Neural progenitor cell (in vitro differentiated cells): ENCODE measurements around the gene SRRD. TPM values are rescaled to one million over a fixed set of nuclear protein-coding genes. Genes with fewer than 3 reads are reported as not detected.
A peak's percentile ranks its signal among the peaks of the same experiment; 100 is the strongest.

Experiments
- DNase-seq: peaks from one replicate; pipeline ENCODE4 v3.0.0-alpha.2; 2016; ENCODE audit warnings: low spot score
- H2AFZ ChIP-seq: fragments of 200-600 bp; sonication (generic); replicated peaks from 2 replicates; pipeline ENCODE4 v1.6.1; 2016; ENCODE audit warnings: antibody characterized with exemption
- H3F3A ChIP-seq: fragments of 200-600 bp; sonication (generic); 2 replicates; pipeline ENCODE4 v1.6.1; 2016; ENCODE audit warnings: antibody characterized with exemption, low read depth
- H3K27ac ChIP-seq: fragments of 200-600 bp; sonication (generic); 2 replicates; pipeline ENCODE4 v1.5.1; 2016; ENCODE audit warnings: mild to moderate bottlenecking
- H3K27me3 ChIP-seq: fragments of 200-600 bp; sonication (generic); 2 replicates; pipeline ENCODE4 v1.6.1; 2016; ENCODE audit warnings: mild to moderate bottlenecking, moderate library complexity
- H3K36me3 ChIP-seq: fragments of 200-600 bp; sonication (generic); 2 replicates; pipeline ENCODE4 v1.5.1; 2016
- H3K4me1 ChIP-seq: fragments of 200-600 bp; sonication (generic); 2 replicates; pipeline ENCODE4 v1.6.1; 2016; ENCODE audit warnings: mixed run types
- H3K4me2 ChIP-seq: fragments of 200-600 bp; sonication (generic); 2 replicates; pipeline ENCODE4 v1.6.1; 2016
- H3K4me3 ChIP-seq: fragments of 200-600 bp; sonication (generic); 2 replicates; pipeline ENCODE4 v1.5.1; 2016
- H3K79me2 ChIP-seq: fragments of 200-600 bp; sonication (generic); 2 replicates; pipeline ENCODE4 v1.6.1; 2016; ENCODE audit warnings: low read depth
- H3K9ac ChIP-seq: fragments of 200-600 bp; sonication (generic); 2 replicates; pipeline ENCODE4 v1.6.1; 2016
- H3K9me3 ChIP-seq: fragments of 200-600 bp; sonication (generic); 2 replicates; pipeline ENCODE4 v1.5.1; 2016; ENCODE audit warnings: low read depth
- H4K20me1 ChIP-seq: fragments of 200-600 bp; sonication (generic); 2 replicates; pipeline ENCODE4 v1.6.1; 2016; ENCODE audit warnings: low read depth
- H3K27ac Mint-ChIP-seq: 3 replicates; pipeline ENCODE4 v1.8.0; 2021; ENCODE audit warnings: mixed read lengths
- H3K27me3 Mint-ChIP-seq: 2 replicates; pipeline ENCODE4 v1.8.0; 2022; ENCODE audit warnings: low read depth, mild to moderate bottlenecking, inconsistent platforms, moderate library complexity, mixed read lengths; ENCODE audit not compliant: insufficient read depth
- H3K36me3 Mint-ChIP-seq: 3 replicates; pipeline ENCODE4 v1.8.0; 2021; ENCODE audit warnings: mixed read lengths
- H3K4me1 Mint-ChIP-seq: 3 replicates; pipeline ENCODE4 v1.8.0; 2021; ENCODE audit warnings: mixed read lengths
- H3K4me3 Mint-ChIP-seq: 3 replicates; pipeline ENCODE4 v1.8.0; 2021; ENCODE audit warnings: mild to moderate bottlenecking, moderate library complexity, mixed read lengths
- H3K9me3 Mint-ChIP-seq: 3 replicates; pipeline ENCODE4 v1.8.0; 2020; ENCODE audit warnings: mixed read lengths
- CTCF ChIP-seq: fragments of 200-600 bp; sonication (generic); IDR thresholded peaks from 2 replicates; pipeline ENCODE4 v1.5.1; 2017; ENCODE audit warnings: antibody characterized with exemption, mild to moderate bottlenecking
- EZH2 ChIP-seq: fragments of 200-600 bp; sonication (generic); IDR thresholded peaks from 2 replicates; pipeline ENCODE4 v1.6.1; 2017; ENCODE audit warnings: antibody characterized with exemption, mild to moderate bottlenecking, moderate library complexity
- EZH2phosphoT487 ChIP-seq: fragments of 200-600 bp; sonication (generic); IDR thresholded peaks from 2 replicates; pipeline ENCODE4 v1.6.1; 2017; ENCODE audit warnings: antibody characterized with exemption
- total RNA-seq: library from RNA; depleted of rRNA; stranded (reverse); fragments of >200 nt; gene quantifications from 2 replicates; pipeline ENCODE4 v1.2.3, GENCODE V29; 2015; ENCODE audit warnings: low replicate concordance

The SRRD gene
- total RNA-seq, 1 donor from 2014 or later: 36.0 TPM

- H3K27me3 Mint-ChIP-seq: no peaks in the 10 kb centered on the region
- H3K36me3 ChIP-seq: peaks cover 7% of the 10 kb centered on the region
Measured at GRCh38 chr22:26499188-26499703, 15.6 kb downstream of the SRRD start.

GRCh38 chr22:26501996-26502395, 18.3 kb downstream of the SRRD start:
- H3F3A ChIP-seq: peaks cover 9% of the 10 kb centered on the region
- peaks cover 7% of the 10 kb centered on the region for H3K36me3 ChIP-seq
- H3K27me3 ChIP-seq: no peaks in the 10 kb centered on the region
- Mint-ChIP-seq H3K27me3 (no peaks in the 10 kb centered on the region), H3K4me1 (peaks cover 12% of the 10 kb centered on the region), H3K9me3 (no peaks in the 10 kb centered on the region), H3K36me3 (peaks cover 45% of the 10 kb centered on the region), H3K27ac (no peak overlapping the region), H3K4me3 (no peak overlapping the region)
- H4K20me1 ChIP-seq: no peaks in the 10 kb centered on the region
- H3K4me2 ChIP-seq: no peak overlapping the region
- TF ChIP-seq EZH2phosphoT487: no peak
- no peak for TF ChIP-seq EZH2
- TF ChIP-seq CTCF: no peak
- H3K4me1 ChIP-seq: no peaks in the 10 kb centered on the region
- H3K27ac ChIP-seq: no peak overlapping the region
- no peak for DNase-seq
- H3K9ac ChIP-seq: no peak overlapping the region
- no peak overlapping the region for H2AFZ ChIP-seq
- H3K9me3 ChIP-seq: no peaks in the 10 kb centered on the region
- H3K4me3 ChIP-seq: no peak overlapping the region
- no peaks in the 10 kb centered on the region for H3K79me2 ChIP-seq

More at GRCh38 chr22:26499188-26499703, 15.6 kb downstream of the SRRD start:
- Mint-ChIP-seq H3K36me3 (peaks cover 44% of the 10 kb centered on the region), H3K9me3 (no peaks in the 10 kb centered on the region), H3K4me1 (peaks cover 12% of the 10 kb centered on the region), H3K4me3 (no peak overlapping the region), H3K27ac (no peak overlapping the region)
- H3K9ac ChIP-seq: no peak overlapping the region
- no peak for DNase-seq
- peaks cover 12% of the 10 kb centered on the region for H3F3A ChIP-seq
- TF ChIP-seq EZH2phosphoT487: no peak
- no peak for TF ChIP-seq EZH2
- no peak for TF ChIP-seq CTCF
- H3K4me1 ChIP-seq: no peaks in the 10 kb centered on the region
- H3K9me3 ChIP-seq: no peaks in the 10 kb centered on the region
- H3K4me2 ChIP-seq: no peak overlapping the region
- no peaks in the 10 kb centered on the region for H4K20me1 ChIP-seq
- no peak overlapping the region for H3K4me3 ChIP-seq
- H3K27ac ChIP-seq: no peak overlapping the region
- no peaks in the 10 kb centered on the region for H3K27me3 ChIP-seq
- H3K79me2 ChIP-seq: no peaks in the 10 kb centered on the region
- no peak overlapping the region for H2AFZ ChIP-seq

GRCh38 chr22:26502688-26503561, 19.2 kb downstream of the SRRD start:
- Mint-ChIP-seq H3K36me3 (peaks cover 40% of the 10 kb centered on the region), H3K9me3 (no peaks in the 10 kb centered on the region), H3K4me3 (no peak overlapping the region), H3K4me1 (peaks cover 12% of the 10 kb centered on the region), H3K27ac (peak overlapping the region; percentile 62), H3K27me3 (no peaks in the 10 kb centered on the region)
- no peaks in the 10 kb centered on the region for H3K4me1 ChIP-seq
- peak; percentile 80 for DNase-seq
- no peak for TF ChIP-seq EZH2phosphoT487
- TF ChIP-seq CTCF: peak; percentile 68
- no peak for TF ChIP-seq EZH2
- no peaks in the 10 kb centered on the region for H3K27me3 ChIP-seq
- no peak overlapping the region for H3K4me3 ChIP-seq
- H4K20me1 ChIP-seq: no peaks in the 10 kb centered on the region
- peaks cover 7% of the 10 kb centered on the region for H3K36me3 ChIP-seq
- no peaks in the 10 kb centered on the region for H3K79me2 ChIP-seq
- H3K27ac ChIP-seq: no peak overlapping the region
- peaks cover 9% of the 10 kb centered on the region for H3F3A ChIP-seq
- H2AFZ ChIP-seq: no peak overlapping the region
- H3K4me2 ChIP-seq: no peak overlapping the region
- no peaks in the 10 kb centered on the region for H3K9me3 ChIP-seq
- H3K9ac ChIP-seq: no peak overlapping the region
